K562 (cell line): Measurements from ENCODE around the gene SAMD3. TPM values are rescaled to one million over a fixed set of nuclear protein-coding genes. Genes with fewer than 3 reads are reported as not detected.

ENCODE experiments used
- ATAC-seq: fragments of 200-7000 bp; cut with Tn5 transposase; 3 replicates; pipeline ENCODE4 v1.9.1; 2020; ENCODE audit warnings: moderate library complexity
- BruUV-seq: library from RNA; stranded (reverse); fragments of 400-500 nt; replicated peaks from 2 replicates; lab custom pipeline; 2021; lab: Mats Ljungman, UMichigan
- CTCF ChIA-PET: fragments of 300-600 bp; formaldehyde crosslinking; extraction: SDS; loops from one replicate; lab custom pipeline; 2021; ENCODE audit warnings: low intra/inter-chr PET ratio; lab: Yijun Ruan, JAX
- POLR2A ChIA-PET: fragments of 300-600, 350-650 bp; sonication (Branson Sonifier 250); formaldehyde crosslinking; extraction: SDS; loops from one replicate; lab custom pipeline; 2021; ENCODE audit warnings: antibody characterized with exemption, inconsistent platforms; lab: Yijun Ruan, JAX
- DNase-seq, 4 experiments: peaks; one replicate each; pipeline versions ENCODE4 v3.0.0 to v3.0.0-alpha.2; 2011 to 2018; ENCODE audit warnings: low spot score in 3 of 4, mixed read lengths in 3 of 4; ENCODE audit errors: extremely low read depth in 1 of 4
- FAIRE-seq: peaks from 2 replicates; lab custom pipeline; 2011; peaks lifted over from hg19 to GRCh38; lab: Jason Lieb, UNC
- H2AFZ ChIP-seq: 2 replicates; pipeline ENCODE4 v1.6.0; 2011; ENCODE audit warnings: low read depth, low read length, control low read depth, inconsistent platforms
- H3K27ac ChIP-seq: fragments of 200-600 bp; 3 replicates; pipeline ENCODE4 v1.8.0; 2011; ENCODE audit warnings: low read depth, mild to moderate bottlenecking, control low read depth, inconsistent platforms, low read length, moderate library complexity, mixed read lengths; ENCODE audit errors: extremely low read depth
- H3K27me3 ChIP-seq, 2 experiments: fragments of 300-600 bp in 1 of 2; 2 replicates in 1 of 2; 3 replicates in 1 of 2; pipeline versions ENCODE4 v1.6.0 to v1.8.0; 2011; ENCODE audit warnings: inconsistent platforms in 2 of 2, low read length in 2 of 2, mild to moderate bottlenecking in 1 of 2, mixed read lengths in 1 of 2, moderate library complexity in 1 of 2; ENCODE audit not compliant: control insufficient read depth in 2 of 2, insufficient read depth in 2 of 2
- H3K36me3 ChIP-seq: fragments of 300-600 bp; 3 replicates; pipeline ENCODE4 v1.8.0; 2011; ENCODE audit warnings: mild to moderate bottlenecking, low read length, inconsistent platforms; ENCODE audit not compliant: control insufficient read depth, insufficient read depth
- H3K4me1 ChIP-seq, 2 experiments: fragments of 200-600 bp in 1 of 2; replicated peaks in 1 of 2; 2 replicates in 1 of 2; 3 replicates in 1 of 2; pipeline versions ENCODE4 v1.5.1 to v1.8.0; 2011; ENCODE audit warnings: inconsistent platforms in 2 of 2, low read length in 2 of 2, mild to moderate bottlenecking in 1 of 2, mixed read lengths in 1 of 2, moderate library complexity in 1 of 2; ENCODE audit not compliant: control insufficient read depth in 2 of 2, insufficient read depth in 2 of 2
- H3K4me2 ChIP-seq: 2 replicates; pipeline ENCODE4 v1.6.1; 2011; ENCODE audit warnings: low read length, control low read depth, inconsistent platforms, mixed read lengths; ENCODE audit not compliant: insufficient read depth
- H3K4me3 ChIP-seq: fragments of 200-600 bp; sonication (generic), shearing (Covaris generic); 2 replicates; pipeline ENCODE4 v1.5.1; 2016; ENCODE audit warnings: control low read depth, inconsistent platforms
- H3K79me2 ChIP-seq: fragments of 200-600 bp; 3 replicates; pipeline ENCODE4 v1.8.0; 2011; ENCODE audit warnings: low read length, inconsistent platforms; ENCODE audit not compliant: control insufficient read depth, insufficient read depth
- H3K9ac ChIP-seq, 2 experiments: 2 replicates each; pipeline versions ENCODE4 v1.6.0 to v1.6.1; 2011; ENCODE audit warnings: low read depth in 2 of 2, low read length in 2 of 2, control low read depth in 1 of 2, inconsistent platforms in 1 of 2, mild to moderate bottlenecking in 1 of 2, mixed read lengths in 1 of 2; ENCODE audit not compliant: insufficient read depth in 1 of 2
- H3K9me1 ChIP-seq: one replicate; pipeline ENCODE4 v1.6.0; 2011; ENCODE audit warnings: inconsistent platforms, mild to moderate bottlenecking, low read length, moderate library complexity; ENCODE audit not compliant: control insufficient read depth, insufficient read depth
- H3K9me3 ChIP-seq: replicated peaks from 2 replicates; pipeline ENCODE4 v1.5.1; 2011; ENCODE audit warnings: low read depth, low read length, inconsistent platforms; ENCODE audit not compliant: control insufficient read depth, insufficient read depth
- H4K20me1 ChIP-seq: replicated peaks from 2 replicates; pipeline ENCODE4 v1.6.1; 2011; ENCODE audit warnings: low read length, inconsistent platforms, mixed read lengths; ENCODE audit not compliant: control insufficient read depth, insufficient read depth
- CHD4 ChIP-seq: fragments of 200-600 bp; sonication (generic); IDR thresholded peaks from 3 replicates; pipeline ENCODE4 v1.6.1; 2012; ENCODE audit warnings: low read depth, mild to moderate bottlenecking, mixed read lengths, low read length, inconsistent platforms; ENCODE audit not compliant: insufficient read depth, insufficient replicate concordance, poor library complexity, severe bottlenecking
- HBP1 ChIP-seq: fragments of 450-650 bp; formaldehyde crosslinking; IDR thresholded peaks from 2 replicates; pipeline ENCODE4 v1.4.0; 2022; ENCODE audit warnings: missing genetic modification characterization
- HDAC6 ChIP-seq: IDR thresholded peaks from 2 replicates; pipeline ENCODE4 v1.6.1; 2012; ENCODE audit warnings: low read depth, mild to moderate bottlenecking, control low read depth, inconsistent platforms, low read length, moderate library complexity
- MBD1 ChIP-seq: fragments of 250-450 bp; sonication (Bioruptor Pico); IDR thresholded peaks from 2 replicates; pipeline ENCODE4 v1.8.0; 2022; ENCODE audit warnings: inconsistent platforms
- MCM7 ChIP-seq, 2 experiments: fragments of 450-650 bp; IDR thresholded peaks; 2 replicates each; pipeline ENCODE4 v1.6.1; 2016 to 2018
- NFIX ChIP-seq: fragments of 250-450 bp; sonication (Bioruptor Pico); IDR thresholded peaks from 2 replicates; pipeline ENCODE4 v1.4.0; 2020; ENCODE audit warnings: low read depth, mild to moderate bottlenecking, moderate library complexity
- SMAD4 ChIP-seq: fragments of 250-450 bp; sonication (Bioruptor Pico); conservative IDR thresholded peaks from 2 replicates; pipeline ENCODE4 v1.8.0; 2021; ENCODE audit warnings: inconsistent platforms, mild to moderate bottlenecking, moderate library complexity
- U2AF2 ChIP-seq: fragments of 200-400 bp; formaldehyde crosslinking; optimal IDR thresholded peaks from 2 replicates; pipeline ENCODE3; 2017; ENCODE audit warnings: low read depth, mild to moderate bottlenecking, low read length
- ZBTB34 ChIP-seq: fragments of 250-450 bp; sonication (Bioruptor Pico); IDR thresholded peaks from 2 replicates; pipeline ENCODE4 v1.8.0; 2021; ENCODE audit warnings: mild to moderate bottlenecking, moderate library complexity
- ZNF512 ChIP-seq: IDR thresholded peaks from 2 replicates; pipeline ENCODE4 v1.6.1; 2016; ENCODE audit warnings: missing genetic modification characterization, missing compliant biosample characterization
- WGBS: fragments of 100-300 bp; shearing (Covaris generic); methylation state at CpG from one replicate; pipeline ENCODE4 v1.1.6; 2016; ENCODE audit warnings: low coverage, mixed read lengths; ENCODE audit not compliant: insufficient coverage; ENCODE audit errors: missing lambda C conversion rate; 5-methylcytosine and 5-hydroxymethylcytosine counted together
- in situ Hi-C: fragments of 300-500 bp; cut with MboI; formaldehyde crosslinking; loops from 4 replicates; pipeline ENCODE4 v1.15.0; 2018; ENCODE audit warnings: inconsistent platforms, mixed read lengths
- intact Hi-C: fragments of 100-400 bp; cut with micrococcal nuclease; formaldehyde crosslinking; loops from 2 replicates; pipeline ENCODE4 v1.14.2; 2022
- polyA plus RNA-seq, 8 experiments: library from polyadenylated mRNA; depleted of rRNA in 4 of 8; stranded (reverse) in 5 of 8; unstranded in 3 of 8; fragments of >200 nt; fragmentation: Nextera tagmentation in 2 of 8; fragmentation: Illumina TruSeq in 1 of 8; extraction: Ambion mirVana in 2 of 8; extraction: Trizol in 1 of 8; gene quantifications; 2 replicates each; pipeline versions ENCODE4 v1.2.1 to v1.2.3, GENCODE V29; 2011 to 2014; ENCODE audit warnings: inconsistent platforms in 1 of 8, missing spikeins in 1 of 8
- total RNA-seq, 7 experiments: library from RNA; depleted of rRNA in 6 of 7; stranded (reverse); fragments of >200 nt in 6 of 7; fragmentation: Illumina TruSeq in 2 of 7; extraction: Trizol in 2 of 7; gene quantifications; 2 replicates each; pipeline versions ENCODE4 v1.2.1 to v1.2.3, GENCODE V29; 2011 to 2021; ENCODE audit warnings: low replicate concordance in 1 of 7

The SAMD3 gene
- total and polyA plus RNA-seq, 9 of the 15 experiments (the other 6 are each of a cell fraction or from before 2014, with no cell fraction given) = 0.03 to 0.21 (median 0.18) TPM; not detected in 5

GRCh38 chr6:130183271-130184222 lies 39.2 kb downstream of the SAMD3 start:
- ATAC-seq (peak; percentile 49), DNase-seq (no peak), FAIRE-seq (no peak)
- in situ Hi-C loops (no loop called here), intact Hi-C loops (no loop called here)
- Histone ChIP-seq H3K27me3 (no peaks in the 10 kb centered on the region; a peak in 1 of 5 replicates), H3K79me2 (no peaks in the 10 kb centered on the region), H3K4me1 (no peaks in the 10 kb centered on the region; a peak in 1 of 5 replicates), H3K9me1 (no peaks in the 10 kb centered on the region), H3K36me3 (no peaks in the 10 kb centered on the region), H3K9ac (no peak overlapping the region), H3K27ac (no peak overlapping the region), H2AFZ (peak overlapping the region; percentile 78), H3K4me3 (no peak overlapping the region), H3K9me3 (no peaks in the 10 kb centered on the region), H4K20me1 (no peaks in the 10 kb centered on the region), H3K4me2 (peak overlapping the region; percentile 16; the same call in 1 of the 2 replicates)
- TF ChIP-seq NFIX (CRISPR knock-in tag) (no peak), ZBTB34 (CRISPR knock-in tag) (no peak), U2AF2 (no peak), HBP1 (no peak), CHD4 (no peak), HDAC6 (no peak), SMAD4 (CRISPR knock-in tag) (no peak), MBD1 (CRISPR knock-in tag) (no peak), MCM7 (IDR thresholded peaks at IDR 0.05) (peak in 1 of 2 experiments; percentile 62; a peak in 1 of 4 replicates), ZNF512 (tag) (peak; percentile 37; the same call in 1 of the 2 replicates)
- no TSS peak for BruUV-seq
- WGBS = 11% methylated on average over 5 of the region's 9 CpGs
- ChIA-PET CTCF (no interaction called here), POLR2A (interaction anchor here (0.6 kb wide), 1 partner anchor 1664 kb away, joined by 3 read pairs; no protein-coding TSS in a partner anchor)
